ENCODE data around the gene PRKN. TPM values are rescaled to one million over a fixed set of nuclear protein-coding genes. Genes with fewer than 3 reads are reported as not detected.

PRKN gene
- total RNA-seq, 1 experiment from 2014 or later: 2.0 TPM

GRCh38 chr6:161736781-161737292, 990.7 kb downstream of the PRKN start:
- Histone ChIP-seq H3K14ac (ENCODE audit: insufficient read depth, low read length) (no peak overlapping the region), H3K23me2 (ENCODE audit: insufficient read length, low read depth, low read length, poor library complexity, severe bottlenecking) (no peaks in the 10 kb centered on the region), H2BK15ac (ENCODE audit: low read depth, low read length) (no peak overlapping the region), H3K9ac (ENCODE audit: extremely low read depth, insufficient read length, low read length) (no peak overlapping the region), H3K4me2 (ENCODE audit: insufficient read depth, insufficient read length, low read length) (no peak overlapping the region), H3K56ac (ENCODE audit: insufficient read length, low read depth, low read length) (no peak overlapping the region), H4K91ac (ENCODE audit: insufficient read length, low read depth, low read length) (no peak overlapping the region), H3K27ac (ENCODE audit: insufficient read length, low read depth, low read length) (no peak overlapping the region), H2AFZ (ENCODE audit: low read length) (no peak overlapping the region), H3T11ph (ENCODE audit: low read length) (no peak overlapping the region), H4K5ac (ENCODE audit: insufficient read length, low read depth, low read length) (no peak overlapping the region), H3K23ac (ENCODE audit: insufficient read length, low read depth, low read length) (no peak overlapping the region), H3K79me2 (ENCODE audit: insufficient read depth, low read length) (no peaks in the 10 kb centered on the region), H4K8ac (replicated peaks; ENCODE audit: insufficient read length, low read depth, low read length) (no peak overlapping the region), H4K20me1 (ENCODE audit: control insufficient read depth, insufficient read depth, insufficient read length) (no peaks in the 10 kb centered on the region), H3K9me3 (ENCODE audit: control insufficient read depth, low read depth, low read length) (no peaks in the 10 kb centered on the region), H3K4me1 (ENCODE audit: insufficient read depth, low read length) (no peaks in the 10 kb centered on the region; the same call in 1 of the 2 replicates), H3K27me3 (ENCODE audit: insufficient read depth, low read length) (no peaks in the 10 kb centered on the region), H3K4ac (ENCODE audit: low read depth, low read length) (no peak overlapping the region), H2BK12ac (ENCODE audit: insufficient read length, low read depth, low read length) (no peak overlapping the region), H2BK5ac (ENCODE audit: insufficient read length, low read length) (no peak overlapping the region), H3K79me1 (ENCODE audit: insufficient read depth, low read depth, low read length, poor library complexity, severe bottlenecking) (no peaks in the 10 kb centered on the region), H2BK20ac (ENCODE audit: low read depth, low read length, poor library complexity, severe bottlenecking) (no peak overlapping the region), H2AK5ac (ENCODE audit: insufficient read length, low read length) (no peak overlapping the region), H2BK120ac (ENCODE audit: low read depth, low read length, poor library complexity, severe bottlenecking) (no peak overlapping the region), H3K18ac (ENCODE audit: insufficient read length, low read depth, low read length) (no peak overlapping the region)
- peaks cover 2% of the 10 kb centered on the region for H3K27me3 Mint-ChIP-seq (ENCODE audit: low read depth)
- no peak for TF ChIP-seq CTCF (conservative IDR thresholded peaks at IDR 0.05)
- H3K4me1 Mint-ChIP-seq: peaks cover 5% of the 10 kb centered on the region in 2 experiments; a peak in 2 of 4 replicates
- WGBS (ENCODE audit: extremely low coverage, insufficient read length, low lambda C conversion rate): no CpG with 5 or more reads among the region's 6 CpGs
- H3K4me3 Mint-ChIP-seq: no peak overlapping the region
- peak; percentile 33 for DNase-seq
- no peaks in the 10 kb centered on the region for H3K36me3 Mint-ChIP-seq (ENCODE audit: insufficient read depth in 1 of 3, low read depth in 3 of 3)
- peak overlapping the region in 1 of 3 experiments; percentile 20; a peak in 1 of 7 replicates for H3K27ac Mint-ChIP-seq
- H3K9me3 Mint-ChIP-seq: no peaks in the 10 kb centered on the region
